ENCODE measurements around the gene TBC1D22B. TPM values are rescaled to one million over a fixed set of nuclear protein-coding genes. Genes with fewer than 3 reads are reported as not detected.

TBC1D22B gene
- total and polyA plus RNA-seq, 9 of the 15 experiments (the other 6 are each of a cell fraction or from before 2014, with no cell fraction given) = 4.8 to 24.2 (median 13.5) TPM

DNA sequence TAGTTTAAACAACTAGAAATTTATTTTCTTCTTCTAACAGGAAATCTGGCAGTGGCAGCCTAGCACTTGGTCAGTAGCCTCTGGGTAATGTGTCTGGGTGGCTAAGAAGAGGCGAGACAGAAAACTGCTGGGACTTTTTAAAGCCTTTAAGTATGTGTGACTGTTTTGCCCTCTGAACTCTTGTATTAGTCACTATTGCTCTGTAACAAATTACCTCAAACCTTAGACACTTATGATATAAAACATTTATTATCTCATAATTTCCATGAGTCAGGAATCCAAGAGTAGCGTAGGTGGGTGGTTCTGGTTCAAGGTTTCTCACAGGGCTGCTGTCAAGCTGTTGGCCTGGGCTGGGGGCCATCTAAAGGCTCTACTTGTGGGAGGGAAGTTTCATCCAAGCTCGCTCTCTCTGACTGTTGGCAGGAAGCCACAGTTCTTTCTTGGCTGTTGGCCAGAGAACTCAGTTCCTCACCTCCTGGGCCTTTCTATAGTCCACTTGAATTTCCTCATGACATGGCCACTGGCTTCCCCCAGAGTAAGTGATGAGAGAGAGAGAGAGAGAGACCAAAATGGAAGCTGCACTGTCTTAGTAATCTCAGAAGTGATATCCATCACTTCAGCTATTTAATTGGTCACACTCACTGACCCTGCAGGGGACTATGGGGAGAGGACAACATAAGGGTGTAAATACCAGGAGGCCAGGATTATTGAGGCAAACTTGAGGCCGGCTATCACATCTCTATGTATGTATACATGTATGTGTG, 17.4 kb upstream of the TBC1D22B start (continued):
- TF ChIP-seq, protein P1, sequence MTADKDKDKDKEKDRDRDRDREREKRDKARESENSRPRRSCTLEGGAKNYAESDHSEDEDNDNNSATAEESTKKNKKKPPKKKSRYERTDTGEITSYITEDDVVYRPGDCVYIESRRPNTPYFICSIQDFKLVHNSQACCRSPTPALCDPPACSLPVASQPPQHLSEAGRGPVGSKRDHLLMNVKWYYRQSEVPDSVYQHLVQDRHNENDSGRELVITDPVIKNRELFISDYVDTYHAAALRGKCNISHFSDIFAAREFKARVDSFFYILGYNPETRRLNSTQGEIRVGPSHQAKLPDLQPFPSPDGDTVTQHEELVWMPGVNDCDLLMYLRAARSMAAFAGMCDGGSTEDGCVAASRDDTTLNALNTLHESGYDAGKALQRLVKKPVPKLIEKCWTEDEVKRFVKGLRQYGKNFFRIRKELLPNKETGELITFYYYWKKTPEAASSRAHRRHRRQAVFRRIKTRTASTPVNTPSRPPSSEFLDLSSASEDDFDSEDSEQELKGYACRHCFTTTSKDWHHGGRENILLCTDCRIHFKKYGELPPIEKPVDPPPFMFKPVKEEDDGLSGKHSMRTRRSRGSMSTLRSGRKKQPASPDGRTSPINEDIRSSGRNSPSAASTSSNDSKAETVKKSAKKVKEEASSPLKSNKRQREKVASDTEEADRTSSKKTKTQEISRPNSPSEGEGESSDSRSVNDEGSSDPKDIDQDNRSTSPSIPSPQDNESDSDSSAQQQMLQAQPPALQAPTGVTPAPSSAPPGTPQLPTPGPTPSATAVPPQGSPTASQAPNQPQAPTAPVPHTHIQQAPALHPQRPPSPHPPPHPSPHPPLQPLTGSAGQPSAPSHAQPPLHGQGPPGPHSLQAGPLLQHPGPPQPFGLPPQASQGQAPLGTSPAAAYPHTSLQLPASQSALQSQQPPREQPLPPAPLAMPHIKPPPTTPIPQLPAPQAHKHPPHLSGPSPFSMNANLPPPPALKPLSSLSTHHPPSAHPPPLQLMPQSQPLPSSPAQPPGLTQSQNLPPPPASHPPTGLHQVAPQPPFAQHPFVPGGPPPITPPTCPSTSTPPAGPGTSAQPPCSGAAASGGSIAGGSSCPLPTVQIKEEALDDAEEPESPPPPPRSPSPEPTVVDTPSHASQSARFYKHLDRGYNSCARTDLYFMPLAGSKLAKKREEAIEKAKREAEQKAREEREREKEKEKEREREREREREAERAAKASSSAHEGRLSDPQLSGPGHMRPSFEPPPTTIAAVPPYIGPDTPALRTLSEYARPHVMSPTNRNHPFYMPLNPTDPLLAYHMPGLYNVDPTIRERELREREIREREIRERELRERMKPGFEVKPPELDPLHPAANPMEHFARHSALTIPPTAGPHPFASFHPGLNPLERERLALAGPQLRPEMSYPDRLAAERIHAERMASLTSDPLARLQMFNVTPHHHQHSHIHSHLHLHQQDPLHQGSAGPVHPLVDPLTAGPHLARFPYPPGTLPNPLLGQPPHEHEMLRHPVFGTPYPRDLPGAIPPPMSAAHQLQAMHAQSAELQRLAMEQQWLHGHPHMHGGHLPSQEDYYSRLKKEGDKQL (CRISPR knock-in tag; IDR thresholded peaks at IDR 0.05; ENCODE audit: borderline replicate concordance) = no peak
- TF ChIP-seq, protein P2, sequence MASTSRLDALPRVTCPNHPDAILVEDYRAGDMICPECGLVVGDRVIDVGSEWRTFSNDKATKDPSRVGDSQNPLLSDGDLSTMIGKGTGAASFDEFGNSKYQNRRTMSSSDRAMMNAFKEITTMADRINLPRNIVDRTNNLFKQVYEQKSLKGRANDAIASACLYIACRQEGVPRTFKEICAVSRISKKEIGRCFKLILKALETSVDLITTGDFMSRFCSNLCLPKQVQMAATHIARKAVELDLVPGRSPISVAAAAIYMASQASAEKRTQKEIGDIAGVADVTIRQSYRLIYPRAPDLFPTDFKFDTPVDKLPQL (IDR thresholded peaks at IDR 0.05; ENCODE audit: extremely low read depth, insufficient read length) = no peak
- TF ChIP-seq ZNF75A (CRISPR knock-in tag; IDR thresholded peaks at IDR 0.05) = no peak
- TF ChIP-seq L3MBTL2 (IDR thresholded peaks at IDR 0.05) = peak; percentile 77
- no peak for TF ChIP-seq NUFIP1 (IDR thresholded peaks at IDR 0.05; ENCODE audit: partially characterized antibody)
- TF ChIP-seq HMG20A (CRISPR knock-in tag; conservative IDR thresholded peaks at IDR 0.05) = no peak
- no peak for TF ChIP-seq PTBP1 (IDR thresholded peaks at IDR 0.05; ENCODE audit: low read depth, low read length)
- TF ChIP-seq, protein P3, sequence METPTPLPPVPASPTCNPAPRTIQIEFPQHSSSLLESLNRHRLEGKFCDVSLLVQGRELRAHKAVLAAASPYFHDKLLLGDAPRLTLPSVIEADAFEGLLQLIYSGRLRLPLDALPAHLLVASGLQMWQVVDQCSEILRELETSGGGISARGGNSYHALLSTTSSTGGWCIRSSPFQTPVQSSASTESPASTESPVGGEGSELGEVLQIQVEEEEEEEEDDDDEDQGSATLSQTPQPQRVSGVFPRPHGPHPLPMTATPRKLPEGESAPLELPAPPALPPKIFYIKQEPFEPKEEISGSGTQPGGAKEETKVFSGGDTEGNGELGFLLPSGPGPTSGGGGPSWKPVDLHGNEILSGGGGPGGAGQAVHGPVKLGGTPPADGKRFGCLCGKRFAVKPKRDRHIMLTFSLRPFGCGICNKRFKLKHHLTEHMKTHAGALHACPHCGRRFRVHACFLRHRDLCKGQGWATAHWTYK (CRISPR knock-in tag; IDR thresholded peaks at IDR 0.05) = peak; percentile 70; the same call in 1 of the 2 replicates
- no peak for TF ChIP-seq ZNF124 (CRISPR knock-in tag; IDR thresholded peaks at IDR 0.05)
- TF ChIP-seq THRAP3 (IDR thresholded peaks at IDR 0.05; ENCODE audit: borderline replicate concordance) = no peak
- no peak for TF ChIP-seq DACH1 (IDR thresholded peaks at IDR 0.05; ENCODE audit: partially characterized antibody)
- TF ChIP-seq RBFOX2 (IDR thresholded peaks at IDR 0.05; ENCODE audit: low read depth, low read length) = 0 out of 2 replicates have a peak, but pooled peaks have one; percentile 26
- TF ChIP-seq PHF20 (IDR thresholded peaks at IDR 0.05; ENCODE audit: partially characterized antibody) = no peak
- no peak for TF ChIP-seq CHD4 (IDR thresholded peaks at IDR 0.05; ENCODE audit: insufficient read depth, insufficient replicate concordance, low read depth, low read length, poor library complexity, severe bottlenecking)
- TF ChIP-seq TEAD4 (IDR thresholded peaks at IDR 0.05; ENCODE audit: low read length) = peak; percentile 73
- no peak for TF ChIP-seq TEAD4 (CRISPR knock-in tag; IDR thresholded peaks at IDR 0.05; ENCODE audit: borderline replicate concordance)
- TF ChIP-seq, protein P4, sequence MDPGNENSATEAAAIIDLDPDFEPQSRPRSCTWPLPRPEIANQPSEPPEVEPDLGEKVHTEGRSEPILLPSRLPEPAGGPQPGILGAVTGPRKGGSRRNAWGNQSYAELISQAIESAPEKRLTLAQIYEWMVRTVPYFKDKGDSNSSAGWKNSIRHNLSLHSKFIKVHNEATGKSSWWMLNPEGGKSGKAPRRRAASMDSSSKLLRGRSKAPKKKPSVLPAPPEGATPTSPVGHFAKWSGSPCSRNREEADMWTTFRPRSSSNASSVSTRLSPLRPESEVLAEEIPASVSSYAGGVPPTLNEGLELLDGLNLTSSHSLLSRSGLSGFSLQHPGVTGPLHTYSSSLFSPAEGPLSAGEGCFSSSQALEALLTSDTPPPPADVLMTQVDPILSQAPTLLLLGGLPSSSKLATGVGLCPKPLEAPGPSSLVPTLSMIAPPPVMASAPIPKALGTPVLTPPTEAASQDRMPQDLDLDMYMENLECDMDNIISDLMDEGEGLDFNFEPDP (CRISPR knock-in tag; IDR thresholded peaks at IDR 0.05) = no peak
- peak; percentile 82 for TF ChIP-seq ATF7 (IDR thresholded peaks at IDR 0.05)
- peak in 1 of 2 experiments; percentile 70 for TF ChIP-seq NCOA2 (IDR thresholded peaks at IDR 0.05; ENCODE audit: partially characterized antibody in 2 of 2)
